H1 (cell line): ENCODE results near the gene PLCL1. TPM values are rescaled to one million over a fixed set of nuclear protein-coding genes. Genes with fewer than 3 reads are reported as not detected.

Source experiments
- CTCF ChIA-PET: fragments of 300-600 bp; sonication (Branson Sonifier 250); formaldehyde crosslinking; loops from one replicate; lab custom pipeline; 2021; ENCODE audit not compliant: partially characterized antibody; lab: Charles Lee
- POLR2A ChIA-PET: fragments of 300-600 bp; sonication (Branson Sonifier 250); formaldehyde crosslinking; loops from one replicate; lab custom pipeline; 2021; ENCODE audit warnings: inconsistent platforms; ENCODE audit not compliant: partially characterized antibody; lab: Charles Lee
- DNase-seq, 2 experiments: peaks; one replicate each; pipeline versions ENCODE4 v3.0.0 to v3.0.0-alpha.2; 2010 to 2022; ENCODE audit warnings: low spot score in 2 of 2, low read depth in 1 of 2, mixed read lengths in 1 of 2
- FAIRE-seq: peaks from 2 replicates; lab custom pipeline; 2011; peaks lifted over from hg19 to GRCh38; lab: Jason Lieb, UNC
- H2AFZ ChIP-seq: 2 replicates; pipeline ENCODE4 v1.8.1; 2012; ENCODE audit warnings: low read length, inconsistent platforms
- H2AK5ac ChIP-seq: 2 replicates; pipeline ENCODE4 v1.6.1; 2013; ENCODE audit warnings: low read depth, low read length
- H2BK120ac ChIP-seq: replicated peaks from 2 replicates; pipeline ENCODE3; 2013; ENCODE audit warnings: low read depth, low read length, inconsistent platforms
- H2BK12ac ChIP-seq: 2 replicates; pipeline ENCODE4 v1.6.1; 2013; ENCODE audit warnings: low read depth, low read length
- H2BK15ac ChIP-seq: 2 replicates; pipeline ENCODE4 v1.6.1; 2013; ENCODE audit warnings: low read length
- H2BK20ac ChIP-seq: 2 replicates; pipeline ENCODE4 v1.6.1; 2013; ENCODE audit warnings: low read length
- H2BK5ac ChIP-seq: 2 replicates; pipeline ENCODE4 v1.6.1; 2013; ENCODE audit warnings: low read depth, low read length
- H3K14ac ChIP-seq: 2 replicates; pipeline ENCODE4 v1.6.1; 2013; ENCODE audit warnings: inconsistent platforms; ENCODE audit not compliant: insufficient read length
- H3K18ac ChIP-seq: 2 replicates; pipeline ENCODE4 v1.6.1; 2013; ENCODE audit warnings: low read length; ENCODE audit errors: extremely low read depth
- H3K23ac ChIP-seq: 2 replicates; pipeline ENCODE4 v1.6.1; 2013; ENCODE audit warnings: inconsistent platforms; ENCODE audit not compliant: insufficient read length
- H3K23me2 ChIP-seq: 2 replicates; pipeline ENCODE4 v1.6.1; 2013; ENCODE audit warnings: low read depth, low read length
- H3K27ac ChIP-seq: 2 replicates; pipeline ENCODE4 v1.6.1; 2011; ENCODE audit warnings: low read depth, low read length, inconsistent platforms
- H3K27me3 ChIP-seq, 4 experiments: replicated peaks in 1 of 4; 1 replicate in 1 of 4; 2 replicates in 3 of 4; pipeline versions ENCODE4 v1.6.1 to v1.8.1; 2011 to 2013; ENCODE audit warnings: low read length in 3 of 4, mild to moderate bottlenecking in 3 of 4, inconsistent platforms in 2 of 4, mixed read lengths in 2 of 4, moderate library complexity in 1 of 4; ENCODE audit not compliant: control insufficient read depth in 3 of 4, insufficient read depth in 3 of 4; ENCODE audit errors: extremely low read depth in 1 of 4
- H3K36me3 ChIP-seq, 4 experiments: 2 replicates each; pipeline versions ENCODE4 v1.6.1 to v1.8.1; 2011 to 2013; ENCODE audit warnings: mild to moderate bottlenecking in 4 of 4, low read length in 3 of 4, moderate library complexity in 2 of 4, control low read depth in 1 of 4, inconsistent platforms in 1 of 4; ENCODE audit not compliant: insufficient read depth in 4 of 4, control insufficient read depth in 2 of 4
- H3K4ac ChIP-seq: replicated peaks from 2 replicates; pipeline ENCODE3; 2013; ENCODE audit warnings: low read length, low read depth, mixed read lengths, inconsistent platforms; ENCODE audit not compliant: insufficient read length
- H3K4me1 ChIP-seq, 4 experiments: replicated peaks in 1 of 4; 1 replicate in 1 of 4; 2 replicates in 3 of 4; pipeline versions ENCODE4 v1.6.1 to v1.8.1; 2011 to 2013; ENCODE audit warnings: low read length in 3 of 4, inconsistent platforms in 2 of 4, mixed read lengths in 1 of 4; ENCODE audit not compliant: insufficient read depth in 4 of 4, control insufficient read depth in 3 of 4
- H3K4me2 ChIP-seq, 2 experiments: 2 replicates each; pipeline versions ENCODE4 v1.6.1 to v1.8.1; 2011 to 2013; ENCODE audit warnings: low read depth in 2 of 2, low read length in 2 of 2, control low read depth in 1 of 2, inconsistent platforms in 1 of 2, mild to moderate bottlenecking in 1 of 2; ENCODE audit not compliant: insufficient read depth in 1 of 2
- H3K4me3 ChIP-seq, 4 experiments: fragments of 200-600, 300-600 bp in 1 of 4; sonication (generic), shearing (Covaris generic), sonication (Bioruptor Twin) in 1 of 4; 2 replicates each; pipeline versions ENCODE4 v1.5.1 to v1.8.1; 2011 to 2016; ENCODE audit warnings: low read length in 4 of 4, low read depth in 3 of 4, control low read depth in 2 of 4, inconsistent platforms in 2 of 4, mild to moderate bottlenecking in 2 of 4, mixed read lengths in 1 of 4, moderate library complexity in 1 of 4; ENCODE audit not compliant: insufficient read depth in 2 of 4; ENCODE audit errors: extremely low read depth in 1 of 4
- H3K56ac ChIP-seq: replicated peaks from 2 replicates; pipeline ENCODE3; 2013; ENCODE audit warnings: low read depth, mild to moderate bottlenecking, mixed read lengths, low read length, inconsistent platforms; ENCODE audit not compliant: insufficient read length
- H3K79me1 ChIP-seq: 2 replicates; pipeline ENCODE4 v1.6.1; 2013; ENCODE audit warnings: low read depth, low read length, control low read depth
- H3K79me2 ChIP-seq, 2 experiments: 2 replicates each; pipeline versions ENCODE4 v1.6.1 to v1.8.1; 2012 to 2013; ENCODE audit warnings: low read length in 2 of 2, mild to moderate bottlenecking in 2 of 2, inconsistent platforms in 1 of 2; ENCODE audit not compliant: insufficient read depth in 2 of 2, control insufficient read depth in 1 of 2
- H3K9ac ChIP-seq, 4 experiments: replicated peaks in 1 of 4; 1 replicate in 1 of 4; 2 replicates in 3 of 4; pipeline versions ENCODE4 v1.6.1 to v1.8.1; 2011 to 2013; ENCODE audit warnings: low read depth in 3 of 4, low read length in 3 of 4, control low read depth in 2 of 4, mild to moderate bottlenecking in 2 of 4, moderate library complexity in 2 of 4, inconsistent platforms in 1 of 4; ENCODE audit errors: extremely low read depth in 1 of 4
- H3K9me3 ChIP-seq, 2 experiments: 2 replicates each; pipeline versions ENCODE4 v1.6.1 to v1.8.1; 2012 to 2013; ENCODE audit warnings: mild to moderate bottlenecking in 2 of 2, moderate library complexity in 2 of 2, control low read depth in 1 of 2, inconsistent platforms in 1 of 2, low read depth in 1 of 2, low read length in 1 of 2, mixed read lengths in 1 of 2; ENCODE audit not compliant: insufficient read depth in 2 of 2
- H4K20me1 ChIP-seq, 2 experiments: replicated peaks in 1 of 2; 2 replicates each; pipeline versions ENCODE3 to v1.8.1; 2011 to 2013; ENCODE audit warnings: inconsistent platforms in 2 of 2, low read length in 2 of 2, mild to moderate bottlenecking in 1 of 2; ENCODE audit not compliant: insufficient read depth in 2 of 2, control insufficient read depth in 1 of 2
- H4K5ac ChIP-seq: 2 replicates; pipeline ENCODE4 v1.6.1; 2013; ENCODE audit warnings: low read length, low read depth, mixed read lengths, inconsistent platforms; ENCODE audit not compliant: insufficient read length
- H4K8ac ChIP-seq: 2 replicates; pipeline ENCODE4 v1.8.0; 2013; ENCODE audit warnings: mild to moderate bottlenecking, moderate library complexity, low read length, inconsistent platforms; ENCODE audit not compliant: insufficient read depth; ENCODE audit errors: extremely low read depth
- H4K91ac ChIP-seq: replicated peaks from 2 replicates; pipeline ENCODE3; 2013; ENCODE audit warnings: low read length, mixed read lengths, inconsistent platforms; ENCODE audit not compliant: insufficient read length
- MAX ChIP-seq: IDR thresholded peaks from 2 replicates; pipeline ENCODE4 v1.6.1; 2012; ENCODE audit warnings: inconsistent platforms
- NANOG ChIP-seq: IDR thresholded peaks from 2 replicates; pipeline ENCODE4 v1.6.1; 2011; ENCODE audit warnings: low read length, low read depth, mild to moderate bottlenecking, inconsistent platforms; ENCODE audit not compliant: insufficient read depth, poor library complexity, severe bottlenecking
- POU5F1 ChIP-seq: IDR thresholded peaks from 2 replicates; pipeline ENCODE4 v1.6.1; 2011; ENCODE audit warnings: low read depth, mild to moderate bottlenecking, low read length, moderate library complexity
- SP2 ChIP-seq: IDR thresholded peaks from 2 replicates; pipeline ENCODE4 v1.6.1; 2012; ENCODE audit warnings: mild to moderate bottlenecking, low read length, inconsistent platforms
- SRF ChIP-seq: IDR thresholded peaks from 2 replicates; pipeline ENCODE4 v1.6.1; 2011; ENCODE audit warnings: mild to moderate bottlenecking, low read depth, low read length, moderate library complexity
- TEAD4 ChIP-seq: IDR thresholded peaks from 2 replicates; pipeline ENCODE4 v1.6.1; 2012; ENCODE audit warnings: low read depth, low read length, inconsistent platforms, mixed read lengths
- WGBS, 2 experiments: shearing (Covaris generic) in 1 of 2; methylation state at CpG; one replicate each; pipeline versions ENCODE4 v1.1.6 to v1.1.7; 2013 to 2015; ENCODE audit warnings: low lambda C conversion rate in 2 of 2, mixed read lengths in 2 of 2, inconsistent platforms in 1 of 2, low coverage in 1 of 2, missing lambda C conversion rate in 1 of 2; ENCODE audit not compliant: insufficient replicate concordance in 2 of 2, insufficient coverage in 1 of 2, insufficient read length in 1 of 2; ENCODE audit errors: extremely low coverage in 1 of 2, missing lambda C conversion rate in 1 of 2; 5-methylcytosine and 5-hydroxymethylcytosine counted together
- polyA plus RNA-seq, 7 experiments: library from polyadenylated mRNA; depleted of rRNA in 3 of 7; stranded (reverse) in 5 of 7; unstranded in 2 of 7; fragments of >200 nt in 5 of 7; fragments of 200-250 nt in 2 of 7; gene quantifications; 1 replicate in 5 of 7; 2 replicates in 1 of 7; 4 replicates in 1 of 7; pipeline versions ENCODE4 v1.2.1 to v1.2.3, GENCODE V29; 2011 to 2013; ENCODE audit warnings: missing spikeins in 2 of 7, mixed read lengths in 2 of 7
- total RNA-seq: library from RNA; stranded (reverse); fragmentation: NEBNext Ultra II Directional; extraction: Animal tissue kit (Norgen Biotek cat#: 25700); gene quantifications from 2 replicates; pipeline ENCODE4 v1.2.1, GENCODE V29; 2021
- TF ChIP-seq, protein P1 (sequence below): IDR thresholded peaks from 2 replicates; pipeline ENCODE4 v1.6.1; 2011; ENCODE audit warnings: low read depth, mild to moderate bottlenecking, low read length; ENCODE audit not compliant: insufficient read depth

The PLCL1 gene
- total and polyA plus RNA-seq, 2 of the 8 experiments (the other 6 are each of a cell fraction or from before 2014, with no cell fraction given): not detected

- Histone ChIP-seq H3K79me1 (no peaks in the 10 kb centered on the region), H3K23me2 (no peaks in the 10 kb centered on the region), H3K56ac (no peak overlapping the region), H2BK120ac (no peak overlapping the region), H3K18ac (no peak overlapping the region), H2AK5ac (no peak overlapping the region), H3K23ac (no peak overlapping the region), H3K9me3 (no peaks in the 10 kb centered on the region), H4K5ac (no peak overlapping the region), H3K9ac (no peak overlapping the region), H2AFZ (no peak overlapping the region), H3K27me3 (no peaks in the 10 kb centered on the region), H4K8ac (no peak overlapping the region), H3K79me2 (no peaks in the 10 kb centered on the region), H3K4me1 (no peaks in the 10 kb centered on the region), H4K91ac (no peak overlapping the region), H3K36me3 (no peaks in the 10 kb centered on the region), H3K4ac (no peak overlapping the region), H2BK5ac (no peak overlapping the region), H2BK15ac (no peak overlapping the region), H2BK12ac (no peak overlapping the region), H3K4me3 (no peak overlapping the region), H3K4me2 (no peak overlapping the region), H4K20me1 (no peaks in the 10 kb centered on the region), H3K14ac (no peak overlapping the region), H3K27ac (no peak overlapping the region), H2BK20ac (no peak overlapping the region)
- ChIA-PET CTCF (interaction anchor here (1.5 kb wide), 1 partner anchor 9 kb away, joined by 3 read pairs; no protein-coding TSS in a partner anchor), POLR2A (no interaction called here)
- DNase-seq: no peak
- FAIRE-seq: no peak
- 74% methylated on average over 2 of the region's 2 CpGs; no CpG with 5 or more reads in 1 of the 2 experiments for WGBS, 2 experiments
- TF ChIP-seq TEAD4 (no peak), SRF (no peak), NANOG (no peak), MAX (no peak), POU5F1 (no peak), SP2 (no peak)
- TF ChIP-seq, protein P1, sequence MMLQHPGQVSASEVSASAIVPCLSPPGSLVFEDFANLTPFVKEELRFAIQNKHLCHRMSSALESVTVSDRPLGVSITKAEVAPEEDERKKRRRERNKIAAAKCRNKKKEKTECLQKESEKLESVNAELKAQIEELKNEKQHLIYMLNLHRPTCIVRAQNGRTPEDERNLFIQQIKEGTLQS: no peak
These were observed 168.2 kb downstream of the PLCL1 start for GRCh38 chr2:197972587-197972986.
